ENCODE results near the gene PIH1D2.

PIH1D2 gene

DNA sequence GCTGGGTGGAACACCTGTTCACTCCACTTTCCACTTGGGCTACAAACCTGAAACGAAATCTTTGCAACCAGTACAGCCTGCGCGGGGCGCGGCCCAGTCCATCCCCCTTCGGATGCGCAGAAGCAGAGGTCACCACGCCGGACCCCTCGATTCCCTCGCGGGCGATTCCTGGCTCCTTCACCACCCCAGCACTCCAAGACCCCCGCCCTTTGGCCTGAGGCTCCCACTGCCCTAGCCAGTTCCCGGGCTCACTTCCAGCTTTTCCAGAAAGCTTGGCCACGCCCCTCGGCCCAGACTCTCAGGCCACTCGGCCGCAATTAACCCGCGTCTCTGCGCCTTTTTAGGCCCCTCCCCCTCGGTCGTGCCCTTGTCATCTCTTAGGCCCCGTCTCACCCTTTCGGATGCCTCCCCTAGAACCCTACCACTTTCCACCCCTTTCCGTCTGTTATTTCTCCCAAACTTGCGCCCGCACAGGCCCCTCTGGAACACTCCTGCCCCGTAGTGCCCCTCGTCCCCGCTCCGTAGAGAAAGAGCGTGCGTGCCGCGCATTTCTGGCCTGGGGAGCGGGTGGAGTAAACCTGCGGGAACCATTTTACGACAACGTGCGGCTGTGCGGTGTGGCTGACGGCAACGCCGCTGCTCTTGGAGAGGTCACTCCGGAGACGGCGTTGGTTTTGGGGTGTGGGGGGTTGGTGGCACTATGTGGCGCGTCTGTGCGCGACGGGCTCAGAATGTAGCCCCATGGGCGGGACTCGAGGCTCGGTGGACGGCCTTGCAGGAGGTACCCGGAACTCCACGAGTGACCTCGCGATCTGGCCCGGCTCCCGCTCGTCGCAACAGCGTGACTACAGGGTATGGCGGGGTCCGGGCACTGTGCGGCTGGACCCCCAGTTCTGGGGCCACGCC is 48.8 kb downstream of the PIH1D2 start, which contains the start of gene DLAT (continued):
- TF ChIP-seq, protein P1, sequence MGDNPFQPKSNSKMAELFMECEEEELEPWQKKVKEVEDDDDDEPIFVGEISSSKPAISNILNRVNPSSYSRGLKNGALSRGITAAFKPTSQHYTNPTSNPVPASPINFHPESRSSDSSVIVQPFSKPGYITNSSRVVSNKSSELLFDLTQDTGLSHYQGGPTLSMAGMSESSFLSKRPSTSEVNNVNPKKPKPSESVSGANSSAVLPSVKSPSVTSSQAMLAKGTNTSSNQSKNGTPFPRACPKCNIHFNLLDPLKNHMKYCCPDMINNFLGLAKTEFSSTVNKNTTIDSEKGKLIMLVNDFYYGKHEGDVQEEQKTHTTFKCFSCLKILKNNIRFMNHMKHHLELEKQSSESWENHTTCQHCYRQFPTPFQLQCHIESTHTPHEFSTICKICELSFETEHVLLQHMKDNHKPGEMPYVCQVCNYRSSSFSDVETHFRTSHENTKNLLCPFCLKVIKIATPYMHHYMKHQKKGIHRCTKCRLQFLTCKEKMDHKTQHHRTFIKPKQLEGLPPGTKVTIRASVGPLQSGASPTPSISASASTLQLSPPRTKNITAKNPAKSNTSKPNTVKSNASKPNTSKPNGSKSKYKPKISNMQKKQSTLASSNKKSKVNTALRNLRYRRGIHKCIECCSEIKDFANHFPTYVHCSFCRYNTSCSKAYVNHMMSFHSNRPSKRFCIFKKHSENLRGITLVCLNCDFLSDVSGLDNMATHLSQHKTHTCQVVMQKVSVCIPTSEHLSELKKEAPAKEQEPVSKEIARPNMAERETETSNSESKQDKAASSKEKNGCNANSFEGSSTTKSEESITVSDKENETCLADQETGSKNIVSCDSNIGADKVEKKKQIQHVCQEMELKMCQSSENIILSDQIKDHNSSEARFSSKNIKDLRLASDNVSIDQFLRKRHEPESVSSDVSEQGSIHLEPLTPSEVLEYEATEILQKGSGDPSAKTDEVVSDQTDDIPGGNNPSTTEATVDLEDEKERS (tag by site-specific recombination; IDR thresholded peaks at IDR 0.05): no peak
- TF ChIP-seq ZBTB1 (tag by site-specific recombination; IDR thresholded peaks at IDR 0.05): peak; percentile 72; the same call in 1 of the 2 replicates
- TF ChIP-seq, protein P2, sequence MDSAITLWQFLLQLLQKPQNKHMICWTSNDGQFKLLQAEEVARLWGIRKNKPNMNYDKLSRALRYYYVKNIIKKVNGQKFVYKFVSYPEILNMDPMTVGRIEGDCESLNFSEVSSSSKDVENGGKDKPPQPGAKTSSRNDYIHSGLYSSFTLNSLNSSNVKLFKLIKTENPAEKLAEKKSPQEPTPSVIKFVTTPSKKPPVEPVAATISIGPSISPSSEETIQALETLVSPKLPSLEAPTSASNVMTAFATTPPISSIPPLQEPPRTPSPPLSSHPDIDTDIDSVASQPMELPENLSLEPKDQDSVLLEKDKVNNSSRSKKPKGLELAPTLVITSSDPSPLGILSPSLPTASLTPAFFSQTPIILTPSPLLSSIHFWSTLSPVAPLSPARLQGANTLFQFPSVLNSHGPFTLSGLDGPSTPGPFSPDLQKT (IDR thresholded peaks at IDR 0.05; ENCODE audit: borderline replicate concordance, low read depth, low read length): no peak
- TF ChIP-seq ZNF596 (tag by site-specific recombination; IDR thresholded peaks at IDR 0.05): no peak
- TF ChIP-seq ZNF292 (tag by site-specific recombination; IDR thresholded peaks at IDR 0.05; ENCODE audit: borderline replicate concordance, low read depth): no peak
- TF ChIP-seq SP7 (tag by site-specific recombination; IDR thresholded peaks at IDR 0.05): peak; percentile 76; the same call in 1 of the 2 replicates
- TF ChIP-seq, protein P3, sequence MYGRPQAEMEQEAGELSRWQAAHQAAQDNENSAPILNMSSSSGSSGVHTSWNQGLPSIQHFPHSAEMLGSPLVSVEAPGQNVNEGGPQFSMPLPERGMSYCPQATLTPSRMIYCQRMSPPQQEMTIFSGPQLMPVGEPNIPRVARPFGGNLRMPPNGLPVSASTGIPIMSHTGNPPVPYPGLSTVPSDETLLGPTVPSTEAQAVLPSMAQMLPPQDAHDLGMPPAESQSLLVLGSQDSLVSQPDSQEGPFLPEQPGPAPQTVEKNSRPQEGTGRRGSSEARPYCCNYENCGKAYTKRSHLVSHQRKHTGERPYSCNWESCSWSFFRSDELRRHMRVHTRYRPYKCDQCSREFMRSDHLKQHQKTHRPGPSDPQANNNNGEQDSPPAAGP (tag by site-specific recombination; IDR thresholded peaks at IDR 0.05): peak; percentile 42; the same call in 1 of the 2 replicates
- peak; percentile 93 for TF ChIP-seq KLF9 (tag by site-specific recombination; IDR thresholded peaks at IDR 0.05; ENCODE audit: low read depth)
- TF ChIP-seq ZFP3 (tag by site-specific recombination; IDR thresholded peaks at IDR 0.05; ENCODE audit: low read depth): no peak
- TF ChIP-seq, protein P4, sequence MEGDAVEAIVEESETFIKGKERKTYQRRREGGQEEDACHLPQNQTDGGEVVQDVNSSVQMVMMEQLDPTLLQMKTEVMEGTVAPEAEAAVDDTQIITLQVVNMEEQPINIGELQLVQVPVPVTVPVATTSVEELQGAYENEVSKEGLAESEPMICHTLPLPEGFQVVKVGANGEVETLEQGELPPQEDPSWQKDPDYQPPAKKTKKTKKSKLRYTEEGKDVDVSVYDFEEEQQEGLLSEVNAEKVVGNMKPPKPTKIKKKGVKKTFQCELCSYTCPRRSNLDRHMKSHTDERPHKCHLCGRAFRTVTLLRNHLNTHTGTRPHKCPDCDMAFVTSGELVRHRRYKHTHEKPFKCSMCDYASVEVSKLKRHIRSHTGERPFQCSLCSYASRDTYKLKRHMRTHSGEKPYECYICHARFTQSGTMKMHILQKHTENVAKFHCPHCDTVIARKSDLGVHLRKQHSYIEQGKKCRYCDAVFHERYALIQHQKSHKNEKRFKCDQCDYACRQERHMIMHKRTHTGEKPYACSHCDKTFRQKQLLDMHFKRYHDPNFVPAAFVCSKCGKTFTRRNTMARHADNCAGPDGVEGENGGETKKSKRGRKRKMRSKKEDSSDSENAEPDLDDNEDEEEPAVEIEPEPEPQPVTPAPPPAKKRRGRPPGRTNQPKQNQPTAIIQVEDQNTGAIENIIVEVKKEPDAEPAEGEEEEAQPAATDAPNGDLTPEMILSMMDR (tag by site-specific recombination; IDR thresholded peaks at IDR 0.05): no peak
- TF ChIP-seq, protein P5, sequence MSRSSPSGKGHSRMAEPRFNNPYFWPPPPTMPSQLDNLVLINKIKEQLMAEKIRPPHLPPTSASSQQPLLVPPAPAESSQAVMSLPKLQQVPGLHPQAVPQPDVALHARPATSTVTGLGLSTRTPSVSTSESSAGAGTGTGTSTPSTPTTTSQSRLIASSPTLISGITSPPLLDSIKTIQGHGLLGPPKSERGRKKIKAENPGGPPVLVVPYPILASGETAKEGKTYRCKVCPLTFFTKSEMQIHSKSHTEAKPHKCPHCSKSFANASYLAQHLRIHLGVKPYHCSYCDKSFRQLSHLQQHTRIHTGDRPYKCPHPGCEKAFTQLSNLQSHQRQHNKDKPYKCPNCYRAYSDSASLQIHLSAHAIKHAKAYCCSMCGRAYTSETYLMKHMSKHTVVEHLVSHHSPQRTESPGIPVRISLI (tag by site-specific recombination; IDR thresholded peaks at IDR 0.05): no peak
- peak; percentile 66; the same call in 1 of the 2 replicates for TF ChIP-seq BCL11A (tag by site-specific recombination; IDR thresholded peaks at IDR 0.05; ENCODE audit: low read depth)
- TF ChIP-seq, protein P6, sequence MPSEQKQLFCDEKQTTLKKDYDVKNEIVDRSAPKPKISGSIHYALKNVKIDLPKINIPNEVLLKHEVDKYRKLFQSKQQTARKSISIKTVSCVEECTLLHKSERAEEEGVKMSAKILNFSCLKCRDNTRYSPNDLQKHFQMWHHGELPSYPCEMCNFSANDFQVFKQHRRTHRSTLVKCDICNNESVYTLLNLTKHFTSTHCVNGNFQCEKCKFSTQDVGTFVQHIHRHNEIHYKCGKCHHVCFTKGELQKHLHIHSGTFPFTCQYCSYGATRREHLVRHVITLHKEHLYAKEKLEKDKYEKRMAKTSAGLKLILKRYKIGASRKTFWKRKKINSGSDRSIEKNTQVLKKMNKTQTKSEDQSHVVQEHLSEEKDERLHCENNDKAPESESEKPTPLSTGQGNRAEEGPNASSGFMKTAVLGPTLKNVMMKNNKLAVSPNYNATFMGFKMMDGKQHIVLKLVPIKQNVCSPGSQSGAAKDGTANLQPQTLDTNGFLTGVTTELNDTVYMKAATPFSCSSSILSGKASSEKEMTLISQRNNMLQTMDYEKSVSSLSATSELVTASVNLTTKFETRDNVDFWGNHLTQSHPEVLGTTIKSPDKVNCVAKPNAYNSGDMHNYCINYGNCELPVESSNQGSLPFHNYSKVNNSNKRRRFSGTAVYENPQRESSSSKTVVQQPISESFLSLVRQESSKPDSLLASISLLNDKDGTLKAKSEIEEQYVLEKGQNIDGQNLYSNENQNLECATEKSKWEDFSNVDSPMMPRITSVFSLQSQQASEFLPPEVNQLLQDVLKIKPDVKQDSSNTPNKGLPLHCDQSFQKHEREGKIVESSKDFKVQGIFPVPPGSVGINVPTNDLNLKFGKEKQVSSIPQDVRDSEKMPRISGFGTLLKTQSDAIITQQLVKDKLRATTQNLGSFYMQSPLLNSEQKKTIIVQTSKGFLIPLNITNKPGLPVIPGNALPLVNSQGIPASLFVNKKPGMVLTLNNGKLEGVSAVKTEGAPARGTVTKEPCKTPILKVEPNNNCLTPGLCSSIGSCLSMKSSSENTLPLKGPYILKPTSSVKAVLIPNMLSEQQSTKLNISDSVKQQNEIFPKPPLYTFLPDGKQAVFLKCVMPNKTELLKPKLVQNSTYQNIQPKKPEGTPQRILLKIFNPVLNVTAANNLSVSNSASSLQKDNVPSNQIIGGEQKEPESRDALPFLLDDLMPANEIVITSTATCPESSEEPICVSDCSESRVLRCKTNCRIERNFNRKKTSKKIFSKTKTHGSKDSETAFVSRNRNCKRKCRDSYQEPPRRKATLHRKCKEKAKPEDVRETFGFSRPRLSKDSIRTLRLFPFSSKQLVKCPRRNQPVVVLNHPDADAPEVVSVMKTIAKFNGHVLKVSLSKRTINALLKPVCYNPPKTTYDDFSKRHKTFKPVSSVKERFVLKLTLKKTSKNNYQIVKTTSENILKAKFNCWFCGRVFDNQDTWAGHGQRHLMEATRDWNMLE (tag by site-specific recombination; conservative IDR thresholded peaks at IDR 0.05; ENCODE audit: low read depth): peak; percentile 61; the same call in 1 of the 2 replicates
- no peak for TF ChIP-seq ZNF626 (tag by site-specific recombination; IDR thresholded peaks at IDR 0.05)
- no peak for TF ChIP-seq GFI1B (tag by site-specific recombination; IDR thresholded peaks at IDR 0.05)
- TF ChIP-seq, protein P7, sequence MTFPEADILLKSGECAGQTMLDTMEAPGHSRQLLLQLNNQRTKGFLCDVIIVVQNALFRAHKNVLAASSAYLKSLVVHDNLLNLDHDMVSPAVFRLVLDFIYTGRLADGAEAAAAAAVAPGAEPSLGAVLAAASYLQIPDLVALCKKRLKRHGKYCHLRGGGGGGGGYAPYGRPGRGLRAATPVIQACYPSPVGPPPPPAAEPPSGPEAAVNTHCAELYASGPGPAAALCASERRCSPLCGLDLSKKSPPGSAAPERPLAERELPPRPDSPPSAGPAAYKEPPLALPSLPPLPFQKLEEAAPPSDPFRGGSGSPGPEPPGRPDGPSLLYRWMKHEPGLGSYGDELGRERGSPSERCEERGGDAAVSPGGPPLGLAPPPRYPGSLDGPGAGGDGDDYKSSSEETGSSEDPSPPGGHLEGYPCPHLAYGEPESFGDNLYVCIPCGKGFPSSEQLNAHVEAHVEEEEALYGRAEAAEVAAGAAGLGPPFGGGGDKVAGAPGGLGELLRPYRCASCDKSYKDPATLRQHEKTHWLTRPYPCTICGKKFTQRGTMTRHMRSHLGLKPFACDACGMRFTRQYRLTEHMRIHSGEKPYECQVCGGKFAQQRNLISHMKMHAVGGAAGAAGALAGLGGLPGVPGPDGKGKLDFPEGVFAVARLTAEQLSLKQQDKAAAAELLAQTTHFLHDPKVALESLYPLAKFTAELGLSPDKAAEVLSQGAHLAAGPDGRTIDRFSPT (tag by site-specific recombination; IDR thresholded peaks at IDR 0.05): peak; percentile 64; the same call in 1 of the 2 replicates
- TF ChIP-seq ZNF677 (tag by site-specific recombination; IDR thresholded peaks at IDR 0.05): no peak
- peak; percentile 81 for TF ChIP-seq SP3 (tag by site-specific recombination; IDR thresholded peaks at IDR 0.05)
- TF ChIP-seq ZNF2 (tag by site-specific recombination; IDR thresholded peaks at IDR 0.05): peak; percentile 93
- TF ChIP-seq ZNF561 (tag by site-specific recombination; IDR thresholded peaks at IDR 0.05; ENCODE audit: borderline replicate concordance): no peak; the same call in 1 of the 2 replicates
- TF ChIP-seq ZNF335 (tag by site-specific recombination; conservative IDR thresholded peaks at IDR 0.05): peak; percentile 93
- no peak for TF ChIP-seq ZBTB7A (tag by site-specific recombination; IDR thresholded peaks at IDR 0.05; ENCODE audit: low read depth)
